ENCODE results near the gene RAB20. TPM values are rescaled to one million over a fixed set of nuclear protein-coding genes. Genes with fewer than 3 reads are reported as not detected.
A peak's percentile ranks its signal among the peaks of the same experiment; 100 is the strongest.

Gene RAB20
- total and polyA plus RNA-seq, 10 of the 15 experiments (the other 5 are each of a cell fraction or from before 2014, with no cell fraction given) = 0.48 to 33.1 (median 9.6) TPM

DNA sequence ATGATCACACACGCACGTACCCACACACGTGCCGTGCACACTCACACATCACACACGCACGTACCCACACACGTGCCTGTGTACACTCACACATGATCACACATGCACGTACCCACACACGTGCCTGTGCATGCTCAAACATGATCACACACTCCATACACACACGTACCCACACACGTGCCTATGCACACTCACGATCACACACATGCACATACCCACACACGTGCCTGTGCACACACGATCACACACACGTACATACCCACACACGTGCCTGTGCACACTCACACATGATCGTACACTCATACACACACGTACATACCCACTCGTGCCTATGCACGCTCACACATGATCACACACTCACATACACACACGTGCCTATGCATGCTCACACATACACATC lies 86.8 kb downstream of the RAB20 start:
- FAIRE-seq = no peak
- intact Hi-C loops (cut with micrococcal nuclease; ENCODE audit: unreplicated experiment) = loop anchor here (5.0 to 10.0 kb wide), 5 partner anchors 53 to 570 kb away; partner anchors contain the start of genes ANKRD10, ING1 and RAB20
- SMC1A ChIA-PET (ENCODE audit: uncharacterized antibody, unreplicated experiment) = no interaction called here

More for the DNA sequence above, 86.8 kb downstream of the RAB20 start:
- RAD21 ChIA-PET (ENCODE audit: unreplicated experiment) = no interaction called here
- no peak for TF ChIP-seq MEF2A (IDR thresholded peaks at IDR 0.05; ENCODE audit: insufficient read depth, low read depth, low read length)
- peak; percentile 63 for TF ChIP-seq NR2C2 (IDR thresholded peaks at IDR 0.05; ENCODE audit: borderline replicate concordance, control insufficient read depth, insufficient read length, low read depth)
- TF ChIP-seq IKZF1 (conservative IDR thresholded peaks at IDR 0.05) = no peak
- TF ChIP-seq ZBTB11 (CRISPR knock-in tag; IDR thresholded peaks at IDR 0.05) = no peak
- no peak for TF ChIP-seq KLF5 (IDR thresholded peaks at IDR 0.05; ENCODE audit: partially characterized antibody)
- 0 out of 2 replicates have a peak, but pooled peaks have one; percentile 30 for TF ChIP-seq TCF3 (IDR thresholded peaks at IDR 0.05; ENCODE audit: borderline replicate concordance, insufficient read depth, low read depth, low read length)
- TF ChIP-seq, protein P1, sequence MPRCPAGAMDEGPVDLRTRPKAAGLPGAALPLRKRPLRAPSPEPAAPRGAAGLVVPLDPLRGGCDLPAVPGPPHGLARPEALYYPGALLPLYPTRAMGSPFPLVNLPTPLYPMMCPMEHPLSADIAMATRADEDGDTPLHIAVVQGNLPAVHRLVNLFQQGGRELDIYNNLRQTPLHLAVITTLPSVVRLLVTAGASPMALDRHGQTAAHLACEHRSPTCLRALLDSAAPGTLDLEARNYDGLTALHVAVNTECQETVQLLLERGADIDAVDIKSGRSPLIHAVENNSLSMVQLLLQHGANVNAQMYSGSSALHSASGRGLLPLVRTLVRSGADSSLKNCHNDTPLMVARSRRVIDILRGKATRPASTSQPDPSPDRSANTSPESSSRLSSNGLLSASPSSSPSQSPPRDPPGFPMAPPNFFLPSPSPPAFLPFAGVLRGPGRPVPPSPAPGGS (IDR thresholded peaks at IDR 0.05; ENCODE audit: borderline replicate concordance, insufficient read depth, low read depth, low read length, poor library complexity, severe bottlenecking) = peak; percentile 34
- no peak for TF ChIP-seq BRCA1 (IDR thresholded peaks at IDR 0.05; ENCODE audit: low read depth, low read length)
- no peak overlapping the region for H3K4me2 ChIP-seq (ENCODE audit: control insufficient read depth, insufficient read depth)
- POLR2A ChIA-PET = interaction anchor here (0.6 kb wide), 1 partner anchor 87 kb away, joined by 7 read pairs; no protein-coding TSS in a partner anchor
- H3K27me3 ChIP-seq (replicated peaks in 1 of 2; ENCODE audit: control insufficient read depth in 2 of 2, insufficient read depth in 2 of 2, low read length in 1 of 2) = no peaks in the 10 kb centered on the region
- no peaks in the 10 kb centered on the region for H4K20me1 ChIP-seq (ENCODE audit: control insufficient read depth, insufficient read depth)
- peaks cover 37% of the 10 kb centered on the region for H3K4me1 ChIP-seq (ENCODE audit: control insufficient read depth, insufficient read depth, low read length)
- no peak overlapping the region for H3K9ac ChIP-seq (ENCODE audit: control insufficient read depth, insufficient read depth, low read length)
- H3K27ac ChIP-seq (ENCODE audit: control insufficient read depth, insufficient read depth) = no peak overlapping the region
- H3K36me3 ChIP-seq (ENCODE audit: control insufficient read depth in 2 of 2, insufficient read depth in 2 of 2, low read length in 1 of 2) = no peaks in the 10 kb centered on the region
- BruUV-seq (replicated peaks) = no TSS peak
- DNase-seq (ENCODE audit: low read depth, low spot score) (no peak), ATAC-seq (no peak)
- no peak overlapping the region for H2AFZ ChIP-seq (ENCODE audit: control insufficient read depth, low read depth, low read length)
- no peak overlapping the region for H3K4me3 ChIP-seq
- H3K79me2 ChIP-seq (ENCODE audit: control insufficient read depth, insufficient read depth, low read length) = no peaks in the 10 kb centered on the region
- CTCF ChIA-PET = interaction anchor here (0.7 to 1.5 kb wide), 3 partner anchors 14 to 119 kb away, joined by 3 to 5 read pairs (median 3); no protein-coding TSS in a partner anchor
- no peaks in the 10 kb centered on the region for H3K9me3 ChIP-seq (replicated peaks; ENCODE audit: control insufficient read depth, insufficient read depth, low read length)
- WGBS (ENCODE audit: insufficient coverage, insufficient replicate concordance, low lambda C conversion rate, missing lambda C conversion rate) = 75% methylated on average over 21 of the region's 21 CpGs
- in situ Hi-C loops (cut with MboI) = loop anchor here (5.0 kb wide), 1 partner anchor 1312 kb away; no protein-coding TSS in a partner anchor

Other genes starting within 250 kb of the RAB20 start
- 16.9 and 18.2 TPM in 2 replicates for gene NAXD, start 53.8 kb upstream of the RAB20 start, total RNA-seq (2014; rRNA removed)
- 16.1 and 16.6 TPM in 2 replicates for gene NAXD, start 53.8 kb upstream of the RAB20 start, total RNA-seq (2014; rRNA removed; fragmentation: Illumina TruSeq; extraction: Trizol)
- gene NAXD, start 53.8 kb upstream of the RAB20 start, total RNA-seq (2021) = 30.0 and 30.2 TPM in 2 replicates
- gene NAXD, start 53.8 kb upstream of the RAB20 start, polyA plus RNA-seq (2011; rRNA removed) = 29.3 and 36.2 TPM in 2 replicates
- gene NAXD, start 53.8 kb upstream of the RAB20 start, polyA plus RNA-seq (2014; fragmentation: Illumina TruSeq; extraction: Trizol) = 12.8 and 18.2 TPM in 2 replicates
- 1 to 10 TPM; 1.5 to 5.0 TPM for gene NAXD, start 53.8 kb upstream of the RAB20 start, polyA plus RNA-seq (2014; fragmentation: Nextera tagmentation; extraction: Ambion mirVana)
- gene NAXD, start 53.8 kb upstream of the RAB20 start, polyA plus RNA-seq (2014; rRNA removed) = 29.3 and 30.3 TPM in 2 replicates
- 10 to 100 TPM; 32.4 to 33.5 TPM for gene NAXD, start 53.8 kb upstream of the RAB20 start, polyA plus RNA-seq (2016; fragmentation: Nextera tagmentation; extraction: Ambion mirVana)
- gene CARS2, start 144.4 kb upstream of the RAB20 start, total RNA-seq (2014; rRNA removed) = 85.6 and 88.3 TPM in 2 replicates
- gene CARS2, start 144.4 kb upstream of the RAB20 start, total RNA-seq (2014; rRNA removed; fragmentation: Illumina TruSeq; extraction: Trizol) = 42.4 and 51.1 TPM in 2 replicates
- gene CARS2, start 144.4 kb upstream of the RAB20 start, total RNA-seq (2021) = 69.2 and 76.9 TPM in 2 replicates
- 68.5 and 71.9 TPM in 2 replicates for gene CARS2, start 144.4 kb upstream of the RAB20 start, polyA plus RNA-seq (2011; rRNA removed)
- gene CARS2, start 144.4 kb upstream of the RAB20 start, polyA plus RNA-seq (2014; fragmentation: Illumina TruSeq; extraction: Trizol) = 27.5 and 38.6 TPM in 2 replicates
- 1 to 10 TPM; 4.2 to 9.4 TPM for gene CARS2, start 144.4 kb upstream of the RAB20 start, polyA plus RNA-seq (2014; fragmentation: Nextera tagmentation; extraction: Ambion mirVana)
- gene CARS2, start 144.4 kb upstream of the RAB20 start, polyA plus RNA-seq (2014; rRNA removed) = 95.1 and 113 TPM in 2 replicates
- 100 to 1,000 TPM in 1 of 2 experiments, 10 to 100 TPM in 1; 54.6 to 101 TPM for gene CARS2, start 144.4 kb upstream of the RAB20 start, polyA plus RNA-seq (2016; fragmentation: Nextera tagmentation; extraction: Ambion mirVana)
- gene ING1, start 152.0 kb upstream of the RAB20 start, total RNA-seq (2014; rRNA removed) = 14.7 and 15.3 TPM in 2 replicates
- gene ING1, start 152.0 kb upstream of the RAB20 start, total RNA-seq (2014; rRNA removed; fragmentation: Illumina TruSeq; extraction: Trizol) = 7.6 and 8.9 TPM in 2 replicates
- gene ING1, start 152.0 kb upstream of the RAB20 start, total RNA-seq (2021) = 15.8 and 18.2 TPM in 2 replicates
- gene ING1, start 152.0 kb upstream of the RAB20 start, polyA plus RNA-seq (2011; rRNA removed) = 11.9 and 16.7 TPM in 2 replicates
- 5.4 and 10.0 TPM in 2 replicates for gene ING1, start 152.0 kb upstream of the RAB20 start, polyA plus RNA-seq (2014; fragmentation: Illumina TruSeq; extraction: Trizol)
- gene ING1, start 152.0 kb upstream of the RAB20 start, polyA plus RNA-seq (2014; fragmentation: Nextera tagmentation; extraction: Ambion mirVana) = 1 to 10 TPM; 1.3 to 3.0 TPM
- 20.4 and 21.6 TPM in 2 replicates for gene ING1, start 152.0 kb upstream of the RAB20 start, polyA plus RNA-seq (2014; rRNA removed)
- gene ING1, start 152.0 kb upstream of the RAB20 start, polyA plus RNA-seq (2016; fragmentation: Nextera tagmentation; extraction: Ambion mirVana) = 10 to 100 TPM; 11.4 to 15.5 TPM